ENCODE measurements around the gene TIA1. TPM values are rescaled to one million over a fixed set of nuclear protein-coding genes. Genes with fewer than 3 reads are reported as not detected.
"Not testable (repeated sequence)": the region's sequence is repeated elsewhere in the genome, so short reads cannot be mapped to it uniquely, and the experiment has no call there.

Gene TIA1
- polyA plus RNA-seq (ENCODE audit: insufficient read length): 669 TPM
- long read RNA-seq, donor 1, full-length matches to known transcripts: 44 of 63 reads
- long read RNA-seq, donor 1, partial matches to known transcripts: 19 of 63 reads
- long read RNA-seq, donor 1, other reads (novel, unspliced or antisense): 0 of 63 reads
- long read RNA-seq, donor 2, full-length matches to known transcripts: 40 of 68 reads
- long read RNA-seq, donor 2, partial matches to known transcripts: 28 of 68 reads
- long read RNA-seq, donor 2, other reads (novel, unspliced or antisense): 0 of 68 reads
- long read RNA-seq, donor 3, full-length matches to known transcripts: 40 of 68 reads
- long read RNA-seq, donor 3, partial matches to known transcripts: 28 of 68 reads
- long read RNA-seq, donor 3, other reads (novel, unspliced or antisense): 0 of 68 reads
- long read RNA-seq, donor 4, transcript TIA1-219 (4 exons, 853 nt): major isoform, 8 of 9 reads
- long read RNA-seq, donor 4, partial matches to known transcripts: 0 of 9 reads
- long read RNA-seq, donor 4, other reads (novel, unspliced or antisense): 0 of 9 reads
- long read RNA-seq, donor 5, full-length matches to known transcripts: 57 of 73 reads
- long read RNA-seq, donor 5, partial matches to known transcripts: 16 of 73 reads
- long read RNA-seq, donor 5, other reads (novel, unspliced or antisense): 0 of 73 reads
- long read RNA-seq, donor 6, full-length matches to known transcripts: 35 of 35 reads
- long read RNA-seq, donor 6, partial matches to known transcripts: 0 of 35 reads
- long read RNA-seq, donor 6, other reads (novel, unspliced or antisense): 0 of 35 reads
- long read RNA-seq, donor 7, full-length matches to known transcripts: 64 of 104 reads
- long read RNA-seq, donor 7, partial matches to known transcripts: 40 of 104 reads
- long read RNA-seq, donor 7, other reads (novel, unspliced or antisense): 0 of 104 reads
- long read RNA-seq, donor 8, full-length matches to known transcripts: 19 of 29 reads
- long read RNA-seq, donor 8, partial matches to known transcripts: 0 of 29 reads
- long read RNA-seq, donor 8, other reads (novel, unspliced or antisense): 10 of 29 reads

- DNase-seq: peak; percentile 99
Measured at GRCh38 chr2:70248181-70248847, at the start of gene TIA1. Gene TIA1, minus strand, starts transcription at chr2:70248628. Its CDS starts 198 bp downstream, at chr2:70248430.

- DNase-seq: not testable (repeated sequence)
Measured at GRCh38 chr2:70297828-70298227, 49.4 kb upstream of the TIA1 start.

GRCh38 chr2:70283500-70284191, 35.2 kb upstream of the TIA1 start:
- no peak for DNase-seq

DNA sequence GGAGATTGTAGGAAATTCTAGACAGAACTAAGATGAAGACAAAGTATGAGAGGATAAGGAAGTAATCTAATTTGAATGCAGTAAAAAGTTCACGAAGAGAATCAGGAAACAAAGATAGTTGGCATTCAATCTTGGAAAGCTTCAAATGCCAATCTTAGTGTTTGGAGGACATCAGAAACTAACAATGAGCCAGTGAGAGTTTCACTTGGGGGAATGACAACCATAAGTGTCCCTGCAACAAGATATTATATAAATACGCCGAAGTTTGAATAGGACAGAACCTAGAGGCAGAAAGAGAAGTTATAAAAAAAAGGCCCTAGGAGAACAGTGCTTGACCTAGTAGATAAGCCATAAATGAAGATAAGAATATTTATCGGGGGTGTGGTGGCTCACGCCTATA, 34.0 kb upstream of the TIA1 start:
- no peak for DNase-seq

- DNase-seq: no peak
Measured at GRCh38 chr2:70280242-70280798, 31.9 kb upstream of the TIA1 start.

- DNase-seq: no peak
Measured at GRCh38 chr2:70270323-70270722, 21.9 kb upstream of the TIA1 start.

DNA sequence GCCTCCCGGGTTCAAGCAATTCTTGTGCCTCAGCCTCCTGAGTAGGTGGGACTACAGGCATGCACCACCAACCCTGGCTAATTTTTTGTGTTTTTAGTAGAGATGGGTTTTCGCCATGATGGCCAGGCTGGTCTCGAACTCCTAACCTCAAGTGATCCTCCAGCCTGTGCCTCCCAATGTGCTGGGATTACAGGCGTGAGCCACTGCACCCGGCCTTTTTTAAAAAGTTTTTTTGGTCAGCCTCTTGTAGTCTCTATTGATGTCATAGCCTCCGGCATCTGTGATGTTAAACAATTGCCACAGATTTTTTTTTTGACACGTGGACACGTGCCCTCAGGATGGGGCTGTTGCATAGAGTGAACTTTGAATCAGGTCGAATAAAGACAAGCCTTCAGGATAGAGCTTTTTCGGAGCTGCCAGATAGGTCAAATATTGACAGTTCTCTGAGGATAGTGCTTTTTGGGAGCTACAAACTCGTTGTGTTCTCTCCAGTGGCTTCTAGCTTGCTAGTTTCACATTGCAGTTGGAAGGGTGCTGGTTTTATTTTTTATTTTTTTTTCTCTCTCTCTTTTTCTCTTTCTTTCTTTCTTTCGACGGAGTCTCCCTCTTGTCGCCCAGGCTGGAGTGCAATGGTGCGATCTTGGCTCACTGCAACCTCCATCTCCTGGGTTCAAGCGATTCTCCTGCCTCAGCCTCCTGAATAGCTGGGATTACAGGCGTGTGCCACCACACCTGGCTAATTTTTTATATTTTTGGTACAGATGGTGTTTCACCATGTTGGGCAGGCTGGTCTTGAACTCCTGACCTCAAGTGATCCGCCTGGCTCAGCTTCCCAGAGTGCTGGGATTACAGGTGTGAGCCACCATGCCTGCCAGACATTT, 21.2 kb upstream of the TIA1 start:
- not testable (repeated sequence) for DNase-seq

DNA sequence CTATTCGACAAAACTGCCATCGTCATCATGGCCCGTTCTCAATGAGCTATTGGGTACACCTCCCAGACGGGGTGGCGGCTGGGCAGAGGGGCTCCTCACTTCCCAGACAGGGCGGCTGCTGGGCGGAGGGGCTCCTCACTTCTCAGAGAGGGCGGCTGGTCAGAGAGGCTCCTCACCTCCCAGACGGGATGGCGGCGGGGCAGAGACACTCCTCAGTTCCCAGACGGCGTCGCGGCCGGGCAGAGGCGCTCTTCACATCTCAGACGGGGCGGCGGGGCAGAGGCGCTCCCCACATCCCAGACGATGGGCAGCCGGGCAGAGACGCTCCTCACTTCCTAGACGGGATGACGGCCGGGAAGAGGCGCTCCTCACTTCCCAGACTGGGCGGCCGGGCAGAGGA, 18.5 kb upstream of the TIA1 start:
- not testable (repeated sequence) for DNase-seq

DNA sequence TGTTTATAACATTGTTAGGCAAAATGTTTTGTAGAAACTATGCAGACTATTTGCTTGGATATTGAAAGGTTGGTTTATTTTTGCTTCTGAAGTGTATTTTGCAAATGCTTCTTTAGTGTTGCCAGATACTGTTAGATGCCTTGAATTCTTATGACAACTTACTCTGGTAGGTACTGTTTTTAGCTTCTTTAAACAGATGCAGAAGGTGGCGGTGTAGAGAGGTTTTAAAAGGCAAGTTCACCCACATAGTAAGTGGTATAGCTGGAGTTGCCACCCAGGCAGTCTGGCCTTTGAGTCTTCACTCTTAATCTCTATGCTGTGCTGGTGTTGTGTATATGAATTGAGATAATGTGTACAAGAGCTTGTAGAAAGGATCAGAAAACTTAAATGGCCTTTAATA, 13.1 kb upstream of the TIA1 start:
- DNase-seq: no peak

- DNase-seq: peak; percentile 24
Measured at GRCh38 chr2:70258532-70258875, 10.1 kb upstream of the TIA1 start.

DNA sequence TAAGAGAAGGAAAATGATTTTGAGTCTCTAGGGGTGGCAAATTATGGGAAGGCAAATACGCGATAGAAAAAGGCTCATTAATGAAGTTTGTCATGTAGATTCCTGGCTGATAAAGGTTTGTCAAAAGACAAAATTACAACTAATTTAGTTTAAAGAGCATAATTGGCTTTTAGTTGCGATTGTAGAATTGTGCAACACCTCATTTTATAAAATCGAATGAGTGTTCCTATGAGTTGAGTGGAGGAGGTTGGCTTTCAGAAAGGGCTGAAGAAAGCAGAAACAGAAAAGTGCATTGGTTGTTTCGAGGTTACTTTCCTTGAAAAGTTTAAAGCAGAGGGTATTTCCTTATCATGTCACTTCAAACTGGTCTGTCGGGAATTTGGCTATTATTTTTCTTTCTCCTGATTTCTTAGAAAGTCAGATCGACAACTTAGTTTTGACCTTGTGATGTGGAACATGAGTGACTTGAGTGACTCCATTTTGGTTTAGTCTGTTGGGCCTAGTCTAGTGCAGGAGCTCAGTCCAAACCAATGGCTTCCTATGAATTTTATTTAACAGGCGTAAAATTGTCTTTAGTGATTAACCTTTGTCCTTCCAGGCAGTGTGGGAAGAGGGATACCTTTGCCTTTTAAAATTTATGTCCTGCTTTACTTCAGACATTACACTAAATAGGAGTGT, 7.3 kb upstream of the TIA1 start:
- DNase-seq: no peak

GRCh38 chr2:70250434-70250833, 2.0 kb upstream of the TIA1 start:
- no peak for DNase-seq

GRCh38 chr2:70247364-70248180, 856 bp downstream of the TIA1 start:
- DNase-seq: peak; percentile 51

GRCh38 chr2:70243806-70244584, 4.4 kb downstream of the TIA1 start:
- DNase-seq: no peak

GRCh38 chr2:70242552-70242951, 5.9 kb downstream of the TIA1 start:
- no peak for DNase-seq

DNA sequence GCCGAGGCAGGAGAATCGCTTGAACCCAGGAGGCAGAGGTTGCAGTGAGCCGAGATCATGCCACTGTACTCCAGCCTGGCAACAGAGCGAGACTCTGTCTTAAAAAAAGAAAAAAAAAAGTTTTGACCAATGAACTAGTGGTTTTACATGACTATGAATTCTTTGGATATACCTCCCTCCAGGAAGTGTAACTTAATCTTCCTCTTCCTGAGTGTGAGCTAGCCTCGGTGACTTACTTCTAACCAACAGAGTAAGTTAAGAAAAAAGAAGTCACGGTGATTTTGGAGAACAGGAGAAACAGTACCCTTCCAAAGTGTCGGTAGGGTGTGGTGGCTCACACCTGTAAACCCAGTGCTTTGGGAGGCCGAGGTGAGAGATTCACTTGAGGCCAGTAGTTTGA, 7.1 kb downstream of the TIA1 start:
- DNase-seq: no peak

GRCh38 chr2:70240599-70240998, 7.8 kb downstream of the TIA1 start:
- DNase-seq: no peak

DNA sequence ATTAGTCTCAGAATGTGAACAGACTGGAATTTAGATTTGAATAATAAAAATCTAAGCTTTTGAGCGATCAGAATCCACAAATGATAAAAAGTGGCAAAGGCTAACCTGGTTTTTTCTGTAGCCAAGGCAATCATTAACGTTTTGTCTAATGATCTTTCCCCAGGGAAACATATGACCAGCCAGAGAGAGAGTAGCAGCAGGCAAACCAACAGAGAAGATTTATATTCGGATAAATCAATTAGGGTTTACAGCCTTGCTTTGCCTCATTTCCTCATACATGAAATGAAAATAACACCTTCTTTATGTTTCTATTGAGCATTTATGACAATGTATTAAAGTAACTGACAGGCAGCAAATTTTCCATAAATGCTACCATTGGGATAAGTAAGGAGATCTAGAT, 14.5 kb downstream of the TIA1 start:
- DNase-seq: no peak
